VCaP (cell line): Measurements from ENCODE around the gene GRIK4.

Source experiments
- H3K27ac ChIP-seq: fragments of 450-650 bp; 2 replicates; pipeline ENCODE4 v1.5.1; 2017
- CTCF ChIP-seq: fragments of 450-650 bp; conservative IDR thresholded peaks from 2 replicates; pipeline ENCODE4 v1.5.1; 2017; ENCODE audit warnings: mild to moderate bottlenecking, moderate library complexity

Gene GRIK4

GRCh38 chr11:120956710-120957495 lies 445.4 kb downstream of the GRIK4 start:
- H3K27ac ChIP-seq: no peak overlapping the region
- no peak for TF ChIP-seq CTCF

- TF ChIP-seq CTCF: no peak
- no peak overlapping the region for H3K27ac ChIP-seq
Measured at GRCh38 chr11:120958185-120958584, 446.6 kb downstream of the GRIK4 start.

GRCh38 chr11:120959189-120959588 lies 447.6 kb downstream of the GRIK4 start:
- TF ChIP-seq CTCF: no peak
- H3K27ac ChIP-seq: no peak overlapping the region

GRCh38 chr11:120964857-120965256 lies 453.3 kb downstream of the GRIK4 start:
- TF ChIP-seq CTCF: no peak
- no peak overlapping the region for H3K27ac ChIP-seq

- no peak overlapping the region for H3K27ac ChIP-seq
- TF ChIP-seq CTCF: no peak
Measured at GRCh38 chr11:120966840-120967239, 455.3 kb downstream of the GRIK4 start.

- TF ChIP-seq CTCF: no peak
- no peak overlapping the region for H3K27ac ChIP-seq
Measured at GRCh38 chr11:120969993-120970392, 458.4 kb downstream of the GRIK4 start.

- H3K27ac ChIP-seq: no peak overlapping the region
- no peak for TF ChIP-seq CTCF
Measured at GRCh38 chr11:120971825-120972224, 460.3 kb downstream of the GRIK4 start.
